Naive thymus-derived CD8-positive, alpha-beta T cell (primary cell): ENCODE measurements around the gene XRCC5. TPM values are rescaled to one million over a fixed set of nuclear protein-coding genes. Genes with fewer than 3 reads are reported as not detected.

Experiments used
- ATAC-seq, 2 donors: fragments of 150-1000 bp; cut with Tn5 transposase in 1 of 2; sonication (Bioruptor Pico), chemical (Tn5 transposase) in 1 of 2; 1 replicate in 1 of 2; 2 replicates in 1 of 2; pipeline ENCODE4 v1.10.0; 2021; ENCODE audit warnings: mild to moderate bottlenecking in 2 of 2, moderate library complexity in 2 of 2
- POLR2A ChIA-PET: fragments of 350-600 bp; sonication (Branson Sonifier 250); formaldehyde crosslinking; loops from one replicate; lab custom pipeline; 2021; ENCODE audit warnings: antibody characterized with exemption; lab: Charles Lee
- DNase-seq, 10 donors: peaks; one replicate each; pipeline versions ENCODE4 v3.0.0 to v3.0.0-alpha.2; 2020 to 2022
- H3K27ac Mint-ChIP-seq, 10 donors: one replicate each; pipeline ENCODE4 v1.8.0; 2020 to 2022; ENCODE audit warnings: mild to moderate bottlenecking in 10 of 10, mixed read lengths in 10 of 10, moderate library complexity in 4 of 10, inconsistent platforms in 1 of 10
- H3K27me3 Mint-ChIP-seq, 5 donors: one replicate each; pipeline ENCODE4 v1.8.0; 2021 to 2022; ENCODE audit warnings: mixed read lengths in 5 of 5
- H3K36me3 Mint-ChIP-seq, 3 donors: one replicate each; pipeline ENCODE4 v1.8.0; 2020 to 2022; ENCODE audit warnings: mixed read lengths in 3 of 3, mild to moderate bottlenecking in 2 of 3, inconsistent platforms in 1 of 3
- H3K4me1 Mint-ChIP-seq, 4 donors: one replicate each; pipeline ENCODE4 v1.8.0; 2021 to 2022; ENCODE audit warnings: mixed read lengths in 4 of 4
- H3K4me3 Mint-ChIP-seq, 10 donors: one replicate each; pipeline ENCODE4 v1.8.0; 2020 to 2022; ENCODE audit warnings: mild to moderate bottlenecking in 10 of 10, mixed read lengths in 10 of 10, moderate library complexity in 6 of 10, inconsistent platforms in 1 of 10
- H3K9me3 Mint-ChIP-seq, 9 donors: one replicate each; pipeline ENCODE4 v1.8.0; 2020 to 2022; ENCODE audit warnings: mixed read lengths in 9 of 9, mild to moderate bottlenecking in 3 of 9, inconsistent platforms in 1 of 9, moderate library complexity in 1 of 9
- polyA plus RNA-seq, 3 donors: library from polyadenylated mRNA; unstranded; fragments of 300-500 nt; fragmentation: Illumina TruSeq; gene quantifications; one replicate each; pipeline ENCODE4 v1.2.3, GENCODE V29; 2021
- total RNA-seq, 8 experiments: library from RNA in 2 of 8; stranded (reverse) in 2 of 8; gene quantifications; one replicate each; pipeline ENCODE4 v1.2.3 and lab custom pipeline; 2021 to 2026

Gene XRCC5
- total and polyA plus RNA-seq, 5 experiments from 2014 or later = 231 to 364 (median 311) TPM

DNA sequence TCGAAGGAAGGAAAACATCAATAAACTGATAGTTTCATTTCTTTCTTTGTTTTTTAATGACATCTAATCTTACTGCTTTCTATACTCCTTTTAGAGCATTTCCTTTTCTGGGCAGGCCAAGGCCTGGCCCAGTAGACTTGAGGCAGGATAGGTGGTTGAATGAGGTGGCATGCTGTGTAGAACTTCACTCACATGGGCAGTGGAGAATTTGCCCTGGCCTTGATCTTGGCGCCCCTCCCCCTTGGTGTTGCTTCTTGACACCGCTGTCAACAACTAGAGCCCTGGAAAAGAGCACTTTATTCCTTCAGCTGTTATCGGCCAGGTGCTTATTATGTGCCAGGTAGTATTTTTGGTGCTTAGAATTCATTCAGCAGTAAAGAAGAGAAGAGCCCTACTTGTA, 37.4 kb downstream of the XRCC5 start:
- ATAC-seq (no peak), DNase-seq (no peak)
- H3K4me3 Mint-ChIP-seq = no peak overlapping the region
- H3K4me1 Mint-ChIP-seq = peaks cover 15 to 30% (median 24%) of the 10 kb centered on the region in 4 donors
- H3K9me3 Mint-ChIP-seq = no peaks in the 10 kb centered on the region
- peaks cover 16 to 19% (median 17%) of the 10 kb centered on the region in 3 donors for H3K36me3 Mint-ChIP-seq
- no peaks in the 10 kb centered on the region for H3K27me3 Mint-ChIP-seq
- H3K27ac Mint-ChIP-seq = peak overlapping the region in 8 of 10 donors; percentile 15 to 81 (median 56)
- POLR2A ChIA-PET = no interaction called here

DNA sequence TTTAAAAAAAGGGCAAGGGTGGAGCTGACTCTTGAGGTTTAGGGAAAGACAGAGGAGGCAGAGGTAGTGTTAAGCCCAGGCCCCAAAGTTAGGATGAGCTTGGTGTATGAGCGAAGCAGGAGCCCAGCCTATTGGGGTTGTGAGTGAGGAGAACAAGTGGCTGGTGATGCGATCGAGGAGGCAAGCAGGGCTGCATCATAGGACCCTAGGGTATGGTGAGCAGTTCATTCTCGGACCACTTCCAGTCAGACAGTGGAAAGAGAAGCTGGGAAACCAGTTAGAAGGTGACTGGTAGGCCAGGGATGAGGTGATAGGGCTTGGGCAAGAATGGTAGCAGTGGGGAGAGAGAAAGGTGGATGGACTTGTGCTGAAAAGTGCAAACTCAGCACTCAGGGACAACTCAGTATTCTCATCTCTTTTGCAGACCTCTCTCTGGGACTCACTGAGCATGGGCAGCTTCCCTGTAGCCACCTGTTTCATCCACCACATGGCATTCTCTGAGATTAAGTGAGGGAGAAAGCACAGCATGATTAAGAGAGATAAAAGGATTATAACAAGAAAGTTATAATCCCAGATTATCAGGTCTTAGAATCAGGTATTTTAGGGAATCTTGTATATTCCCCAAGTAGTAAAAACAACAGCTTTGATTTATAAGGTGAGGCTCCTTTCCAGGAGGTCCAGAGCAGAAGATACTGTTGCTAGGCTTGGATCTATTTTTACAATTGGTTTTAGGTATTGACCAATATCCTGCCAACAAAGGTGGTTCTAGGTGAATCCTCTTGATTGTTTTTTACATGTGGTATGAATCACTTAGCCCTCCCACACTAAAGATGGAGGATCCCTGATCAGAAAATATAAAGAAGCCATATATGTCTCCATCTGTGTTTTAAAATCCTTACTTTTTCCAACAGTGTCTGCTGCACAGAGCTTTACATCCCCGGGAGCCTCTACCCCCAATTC, 38.3 kb downstream of the XRCC5 start:
- peak overlapping the region in 1 of 10 donors; percentile 49 for H3K4me3 Mint-ChIP-seq
- ATAC-seq (no peak), DNase-seq (no peak)
- H3K36me3 Mint-ChIP-seq = peaks cover 10 to 17% (median 16%) of the 10 kb centered on the region in 3 donors
- H3K27me3 Mint-ChIP-seq = no peaks in the 10 kb centered on the region
- H3K4me1 Mint-ChIP-seq = peaks cover 16 to 31% (median 24%) of the 10 kb centered on the region in 4 donors
- POLR2A ChIA-PET = interaction anchor here (0.6 kb wide), 1 partner anchor 68 kb away, joined by 3 read pairs; no protein-coding TSS in a partner anchor
- H3K9me3 Mint-ChIP-seq = no peaks in the 10 kb centered on the region
- peak overlapping the region in 8 of 10 donors; percentile 5 to 81 (median 56) for H3K27ac Mint-ChIP-seq

DNA sequence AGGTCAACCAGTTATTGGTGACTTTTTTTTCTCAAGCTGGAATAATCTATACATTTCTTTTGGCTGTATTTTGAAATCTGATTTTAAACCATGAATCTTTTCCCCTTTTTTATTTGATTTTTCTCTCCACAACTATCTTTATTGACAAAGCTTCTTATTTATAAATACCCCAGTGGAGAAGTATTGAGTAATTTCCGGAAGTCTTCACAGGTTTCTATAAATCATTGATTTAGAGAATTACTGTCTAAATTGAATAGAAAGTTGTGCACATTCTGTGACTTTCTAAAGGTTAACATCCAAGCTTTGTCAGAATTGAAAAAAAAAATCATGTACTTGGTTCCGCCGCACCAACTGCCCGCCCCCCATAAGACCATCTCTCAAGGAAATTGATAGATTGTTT, 39.8 kb downstream of the XRCC5 start:
- DNase-seq (no peak), ATAC-seq (no peak)
- Mint-ChIP-seq H3K4me3 (no peak overlapping the region), H3K27ac (peak overlapping the region in 4 of 10 donors; percentile 21 to 40 (median 36)), H3K9me3 (no peaks in the 10 kb centered on the region), H3K4me1 (peaks cover 21 to 38% (median 30%) of the 10 kb centered on the region in 4 donors), H3K36me3 (peaks cover 0 to 17% (median 15%) of the 10 kb centered on the region in 3 donors), H3K27me3 (no peaks in the 10 kb centered on the region)
- POLR2A ChIA-PET = no interaction called here

DNA sequence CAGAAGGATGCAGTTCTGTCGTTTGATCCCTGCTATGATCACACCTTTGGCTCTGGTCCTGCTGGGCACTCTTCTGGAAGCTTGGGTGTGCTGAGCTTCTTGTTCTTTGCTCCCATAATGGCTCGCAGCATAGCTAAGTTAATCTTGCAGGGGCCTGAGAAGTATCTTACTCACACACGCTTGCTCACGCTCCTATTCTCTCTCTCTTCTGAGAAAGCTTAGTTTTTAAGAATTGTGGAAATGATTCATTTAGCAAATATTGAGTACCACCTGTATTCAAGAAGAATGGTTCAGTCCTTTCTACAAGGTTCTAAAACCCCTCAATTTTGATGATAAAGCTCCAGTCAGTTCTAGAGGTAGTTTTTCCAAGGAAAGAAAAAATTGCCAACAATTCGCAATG, 40.6 kb downstream of the XRCC5 start:
- Mint-ChIP-seq H3K4me3 (peak overlapping the region in 1 of 10 donors; percentile 42), H3K9me3 (no peaks in the 10 kb centered on the region), H3K4me1 (peaks cover 21 to 44% (median 35%) of the 10 kb centered on the region in 4 donors), H3K36me3 (peaks cover 0 to 20% (median 17%) of the 10 kb centered on the region in 3 donors), H3K27me3 (no peaks in the 10 kb centered on the region), H3K27ac (peak overlapping the region in 6 of 10 donors; percentile 0 to 60 (median 30))
- DNase-seq (no peak), ATAC-seq (no peak)
- POLR2A ChIA-PET = no interaction called here

DNA sequence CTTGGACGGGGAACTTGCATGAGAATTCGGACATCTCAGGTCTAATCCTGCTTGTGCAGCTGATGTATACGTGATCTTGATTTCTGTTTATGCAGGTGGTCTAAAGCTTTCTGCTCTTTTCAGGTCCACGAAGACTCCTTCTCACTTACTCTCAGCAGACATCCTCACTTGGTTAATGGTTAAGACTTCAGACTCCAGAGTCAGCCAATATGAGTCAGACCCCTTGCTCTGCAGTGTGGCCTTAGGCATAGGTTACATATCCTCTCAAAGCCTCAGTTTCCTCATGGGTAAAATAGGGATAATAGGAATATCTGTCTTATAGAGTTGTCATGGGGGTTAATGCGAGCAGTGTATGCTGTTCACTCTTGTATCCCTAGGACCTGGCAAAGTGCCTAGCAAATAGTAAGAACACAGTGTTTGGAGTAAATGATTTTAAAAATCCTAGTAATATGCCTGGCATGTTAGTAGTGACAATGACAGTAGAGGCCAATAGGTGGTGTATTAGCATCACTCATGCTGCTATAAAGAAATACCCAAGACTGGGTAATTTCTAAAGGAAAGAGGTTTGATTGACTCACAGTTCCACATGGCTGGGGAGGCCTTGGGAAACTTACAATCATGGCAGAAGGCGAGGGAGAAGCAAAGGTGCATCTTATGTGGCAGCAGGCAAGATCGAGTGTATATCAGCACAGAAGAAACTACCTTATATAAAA, 42.3 kb downstream of the XRCC5 start:
- H3K27ac Mint-ChIP-seq = peak overlapping the region in 8 of 10 donors; percentile 2 to 86 (median 40)
- no peaks in the 10 kb centered on the region for H3K27me3 Mint-ChIP-seq
- POLR2A ChIA-PET = no interaction called here
- H3K36me3 Mint-ChIP-seq = peaks cover 0 to 26% (median 17%) of the 10 kb centered on the region in 3 donors
- DNase-seq (no peak), ATAC-seq (no peak)
- no peaks in the 10 kb centered on the region for H3K9me3 Mint-ChIP-seq
- H3K4me3 Mint-ChIP-seq = no peak overlapping the region
- peaks cover 22 to 48% (median 37%) of the 10 kb centered on the region in 4 donors for H3K4me1 Mint-ChIP-seq

DNA sequence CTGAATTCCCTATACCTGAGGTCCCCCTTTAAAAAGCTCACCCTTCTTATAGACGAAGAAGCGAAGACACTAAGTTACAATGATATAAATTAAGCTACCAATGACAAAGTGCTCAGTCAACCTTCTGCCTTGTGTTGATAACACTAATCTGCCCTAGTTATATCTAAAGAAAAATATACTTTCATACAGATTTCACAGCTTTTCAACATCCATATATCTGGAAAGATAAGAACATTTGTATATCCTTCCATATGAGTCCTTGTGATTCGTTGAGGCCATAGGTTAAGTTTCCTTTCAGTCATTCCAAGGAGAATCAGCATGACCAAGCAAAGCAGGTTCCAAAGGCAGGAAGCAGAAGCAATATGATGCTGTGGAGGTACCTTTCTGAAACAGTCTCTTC, 46.8 kb downstream of the XRCC5 start:
- DNase-seq (no peak), ATAC-seq (no peak)
- peaks cover 0 to 20% (median 19%) of the 10 kb centered on the region in 3 donors for H3K36me3 Mint-ChIP-seq
- POLR2A ChIA-PET = no interaction called here
- H3K4me3 Mint-ChIP-seq = no peak overlapping the region
- peak overlapping the region in 2 of 10 donors; percentile 6 to 38 for H3K27ac Mint-ChIP-seq
- H3K27me3 Mint-ChIP-seq = no peaks in the 10 kb centered on the region
- H3K9me3 Mint-ChIP-seq = no peaks in the 10 kb centered on the region
- H3K4me1 Mint-ChIP-seq = peaks cover 12 to 48% (median 40%) of the 10 kb centered on the region in 4 donors

DNA sequence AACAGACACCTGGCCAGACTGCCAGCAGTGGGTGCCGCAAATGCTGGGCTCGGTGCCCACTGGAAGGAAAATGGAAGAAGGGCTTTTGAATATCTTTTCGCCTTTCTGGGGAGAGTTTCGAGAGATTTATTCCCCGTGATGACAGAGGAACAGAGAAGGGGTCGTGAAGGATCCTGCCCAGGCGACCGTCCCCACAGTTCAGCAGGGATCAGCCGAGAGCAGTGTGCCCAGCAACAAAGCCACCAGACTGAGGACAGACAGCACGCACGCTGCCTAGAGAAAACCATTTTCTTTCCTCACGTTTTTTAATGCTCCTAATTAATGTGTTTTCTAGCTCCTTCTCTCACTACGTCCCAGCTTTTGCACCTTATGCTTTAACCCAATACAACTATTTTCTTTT, 47.7 kb downstream of the XRCC5 start:
- DNase-seq = no peak
- Mint-ChIP-seq H3K36me3 (peaks cover 0 to 28% (median 20%) of the 10 kb centered on the region in 3 donors), H3K9me3 (no peaks in the 10 kb centered on the region), H3K27me3 (no peaks in the 10 kb centered on the region), H3K27ac (peak overlapping the region in 4 of 10 donors; percentile 1 to 38 (median 22)), H3K4me1 (peaks cover 10 to 47% (median 40%) of the 10 kb centered on the region in 4 donors), H3K4me3 (no peak overlapping the region)
- ATAC-seq = no peak
- POLR2A ChIA-PET = no interaction called here

DNA sequence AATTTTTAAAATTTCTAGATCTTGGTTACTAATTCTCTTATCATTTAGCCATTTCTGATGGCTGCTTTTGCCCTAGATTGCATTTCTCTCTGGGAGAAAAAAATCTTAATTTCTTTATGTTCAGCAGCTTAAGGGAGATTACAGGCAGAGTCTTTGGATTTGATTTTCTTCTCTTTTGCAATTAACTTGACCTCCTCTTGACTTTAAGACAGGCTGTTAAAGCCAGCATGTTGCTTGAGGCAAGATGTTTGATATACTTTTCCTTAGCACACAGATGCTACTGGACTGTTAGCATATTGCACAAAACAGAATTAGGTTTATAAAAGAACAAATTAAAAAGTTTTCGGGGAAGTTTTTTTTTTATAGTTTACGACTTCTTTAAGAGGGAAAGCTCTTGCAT, 50.0 kb downstream of the XRCC5 start:
- POLR2A ChIA-PET = interaction anchor here (0.7 kb wide), 1 partner anchor 18 kb away, joined by 3 read pairs; no protein-coding TSS in a partner anchor
- Mint-ChIP-seq H3K27me3 (no peaks in the 10 kb centered on the region), H3K36me3 (peaks cover 0 to 51% (median 23%) of the 10 kb centered on the region in 3 donors), H3K4me1 (peaks cover 4 to 44% (median 28%) of the 10 kb centered on the region in 4 donors), H3K4me3 (no peak overlapping the region), H3K9me3 (no peaks in the 10 kb centered on the region), H3K27ac (peak overlapping the region in 4 of 10 donors; percentile 6 to 48 (median 35))
- no peak for DNase-seq
- ATAC-seq = no peak

DNA sequence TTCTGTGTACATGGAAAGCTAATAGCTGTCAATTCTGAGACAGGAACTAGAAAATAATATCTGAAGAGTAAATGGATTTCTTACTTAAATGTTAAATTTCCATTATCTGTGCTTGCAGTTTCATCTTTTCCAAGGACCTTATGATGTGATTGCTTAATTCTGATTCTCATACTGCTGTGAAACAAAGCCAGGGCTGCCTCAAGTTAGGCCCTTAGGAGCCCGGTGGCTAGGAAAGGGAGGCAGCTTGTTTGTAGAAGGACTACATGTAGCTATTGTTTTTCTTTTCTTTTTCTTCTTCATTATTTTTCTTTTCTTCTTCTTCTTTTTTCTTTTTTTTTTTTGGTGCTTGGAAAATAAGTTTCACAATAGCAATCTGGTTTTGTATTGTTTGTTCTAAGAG, 50.5 kb downstream of the XRCC5 start:
- Mint-ChIP-seq H3K27me3 (no peaks in the 10 kb centered on the region), H3K9me3 (no peaks in the 10 kb centered on the region), H3K27ac (peak overlapping the region in 6 of 10 donors; percentile 8 to 69 (median 54)), H3K4me3 (no peak overlapping the region), H3K4me1 (peaks cover 6 to 41% (median 29%) of the 10 kb centered on the region in 4 donors), H3K36me3 (peaks cover 0 to 56% (median 25%) of the 10 kb centered on the region in 3 donors)
- POLR2A ChIA-PET = interaction anchor here (0.7 kb wide), 1 partner anchor 18 kb away, joined by 3 read pairs; no protein-coding TSS in a partner anchor
- no peak for DNase-seq
- ATAC-seq = no peak

DNA sequence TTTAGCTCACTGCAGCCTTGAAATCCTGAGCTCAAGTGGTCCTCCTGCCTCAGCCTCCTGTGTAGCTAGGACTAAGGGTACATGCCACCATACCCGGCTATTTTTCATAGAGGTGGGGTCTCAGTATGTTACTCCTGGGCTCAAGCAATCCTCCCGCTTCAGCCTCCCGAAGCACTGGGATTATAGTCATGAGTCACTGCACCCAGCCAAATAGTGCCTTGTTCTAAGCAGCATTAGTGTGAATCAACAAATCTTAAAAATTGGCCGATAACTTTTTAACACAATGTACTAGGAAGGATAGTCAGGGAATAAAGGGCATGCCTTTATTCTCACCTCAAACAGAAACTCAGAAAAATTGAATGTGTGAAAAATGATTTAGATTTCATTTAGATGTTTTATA, 51.6 kb downstream of the XRCC5 start:
- no peak for DNase-seq
- H3K36me3 Mint-ChIP-seq = peaks cover 0 to 67% (median 24%) of the 10 kb centered on the region in 3 donors
- H3K27me3 Mint-ChIP-seq = no peaks in the 10 kb centered on the region
- ATAC-seq = no peak
- no peaks in the 10 kb centered on the region for H3K9me3 Mint-ChIP-seq
- no peak overlapping the region for H3K4me3 Mint-ChIP-seq
- POLR2A ChIA-PET = no interaction called here
- H3K27ac Mint-ChIP-seq = peak overlapping the region in 1 of 10 donors; percentile 11
- peaks cover 6 to 45% (median 28%) of the 10 kb centered on the region in 4 donors for H3K4me1 Mint-ChIP-seq

DNA sequence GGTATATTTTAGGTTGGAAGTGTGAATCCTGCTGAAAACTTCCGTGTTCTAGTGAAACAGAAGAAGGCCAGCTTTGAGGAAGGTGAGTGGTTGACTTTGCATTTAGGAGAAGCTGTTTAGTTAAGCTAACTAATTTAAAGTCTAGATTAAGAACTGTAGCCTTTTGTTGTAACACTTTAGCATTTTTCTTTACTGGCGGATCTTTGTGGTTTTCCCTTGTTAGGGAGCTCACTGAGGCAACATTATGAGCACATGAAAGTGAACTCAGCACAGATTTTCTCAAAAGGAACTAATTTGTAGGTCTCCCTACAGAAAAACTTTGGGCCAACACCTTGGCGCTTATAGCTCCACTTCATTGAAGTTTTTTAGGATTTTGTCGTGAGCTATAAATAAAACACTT, 52.8 kb downstream of the XRCC5 start:
- Mint-ChIP-seq H3K4me3 (no peak overlapping the region), H3K27me3 (no peaks in the 10 kb centered on the region), H3K4me1 (peaks cover 12 to 45% (median 30%) of the 10 kb centered on the region in 4 donors), H3K27ac (peak overlapping the region in 6 of 10 donors; percentile 10 to 56 (median 38)), H3K36me3 (peaks cover 0 to 79% (median 17%) of the 10 kb centered on the region in 3 donors), H3K9me3 (no peaks in the 10 kb centered on the region)
- DNase-seq (no peak), ATAC-seq (no peak)
- POLR2A ChIA-PET = interaction anchor here (0.9 kb wide), 1 partner anchor 191 kb away, joined by 3 read pairs; no protein-coding TSS in a partner anchor

DNA sequence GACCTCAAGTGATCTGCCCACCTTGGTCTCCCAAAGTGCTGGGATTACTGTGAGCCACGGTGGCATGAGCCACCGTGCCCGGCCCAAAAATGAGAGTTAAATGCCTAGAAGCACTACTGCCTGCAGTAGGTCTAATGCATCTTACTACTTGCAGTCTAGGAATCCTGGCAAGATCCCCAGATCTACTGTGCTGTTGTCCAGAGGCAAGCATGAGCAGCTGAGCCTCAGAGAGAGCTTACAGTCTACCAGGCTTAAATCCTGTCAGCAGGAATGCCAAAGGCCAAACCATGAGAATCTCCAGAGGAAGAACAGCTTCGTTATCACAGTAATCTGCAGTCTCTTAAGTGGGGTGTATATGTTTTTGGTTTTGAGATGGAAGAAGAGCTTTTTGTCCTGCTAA, 54.4 kb downstream of the XRCC5 start:
- peak overlapping the region in 6 of 10 donors; percentile 13 to 73 (median 22) for H3K27ac Mint-ChIP-seq
- H3K36me3 Mint-ChIP-seq = peaks cover 3 to 95% (median 21%) of the 10 kb centered on the region in 3 donors
- no peak overlapping the region for H3K4me3 Mint-ChIP-seq
- DNase-seq = no peak
- POLR2A ChIA-PET = no interaction called here
- ATAC-seq = no peak
- H3K9me3 Mint-ChIP-seq = no peaks in the 10 kb centered on the region
- no peaks in the 10 kb centered on the region for H3K27me3 Mint-ChIP-seq
- H3K4me1 Mint-ChIP-seq = peaks cover 14 to 40% (median 26%) of the 10 kb centered on the region in 4 donors
